Measurements from ENCODE around the gene RAB37. TPM values are rescaled to one million over a fixed set of nuclear protein-coding genes. Genes with fewer than 3 reads are reported as not detected.
A peak's percentile ranks its signal among the peaks of the same experiment; 100 is the strongest.

RAB37 gene
- total RNA-seq, 1 experiment from 2014 or later: 1.5 TPM

- no peak for ATAC-seq
- POLR2A ChIA-PET: no interaction called here
- in situ Hi-C loops (cut with HindIII; ENCODE audit: low pct_unique_long_range_greater_than_20kb, low sequenced_read_pairs): no loop called here
These were observed 15.9 kb downstream of the RAB37 start for GRCh38 chr17:74752822-74753401.

GRCh38 chr17:74754832-74755231 is 17.8 kb downstream of the RAB37 start:
- H3K27ac ChIP-seq (ENCODE audit: low read length): no peak overlapping the region
- CTCF ChIA-PET: no interaction called here
- no peaks in the 10 kb centered on the region for H3K9me3 ChIP-seq (ENCODE audit: control insufficient read depth, insufficient read depth, low read depth, low read length)
- no peak for TF ChIP-seq TCF7L2 (IDR thresholded peaks at IDR 0.05; ENCODE audit: low read depth, low read length)
- no peak for TF ChIP-seq SIN3A (IDR thresholded peaks at IDR 0.05; ENCODE audit: borderline replicate concordance, insufficient read depth, low read depth, low read length)
- no peak for TF ChIP-seq POLR2AphosphoS5 (IDR thresholded peaks at IDR 0.05; ENCODE audit: low read depth, low read length)
- TF ChIP-seq, protein P1, sequence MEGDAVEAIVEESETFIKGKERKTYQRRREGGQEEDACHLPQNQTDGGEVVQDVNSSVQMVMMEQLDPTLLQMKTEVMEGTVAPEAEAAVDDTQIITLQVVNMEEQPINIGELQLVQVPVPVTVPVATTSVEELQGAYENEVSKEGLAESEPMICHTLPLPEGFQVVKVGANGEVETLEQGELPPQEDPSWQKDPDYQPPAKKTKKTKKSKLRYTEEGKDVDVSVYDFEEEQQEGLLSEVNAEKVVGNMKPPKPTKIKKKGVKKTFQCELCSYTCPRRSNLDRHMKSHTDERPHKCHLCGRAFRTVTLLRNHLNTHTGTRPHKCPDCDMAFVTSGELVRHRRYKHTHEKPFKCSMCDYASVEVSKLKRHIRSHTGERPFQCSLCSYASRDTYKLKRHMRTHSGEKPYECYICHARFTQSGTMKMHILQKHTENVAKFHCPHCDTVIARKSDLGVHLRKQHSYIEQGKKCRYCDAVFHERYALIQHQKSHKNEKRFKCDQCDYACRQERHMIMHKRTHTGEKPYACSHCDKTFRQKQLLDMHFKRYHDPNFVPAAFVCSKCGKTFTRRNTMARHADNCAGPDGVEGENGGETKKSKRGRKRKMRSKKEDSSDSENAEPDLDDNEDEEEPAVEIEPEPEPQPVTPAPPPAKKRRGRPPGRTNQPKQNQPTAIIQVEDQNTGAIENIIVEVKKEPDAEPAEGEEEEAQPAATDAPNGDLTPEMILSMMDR (IDR thresholded peaks at IDR 0.05): no peak
- TF ChIP-seq, protein P2, sequence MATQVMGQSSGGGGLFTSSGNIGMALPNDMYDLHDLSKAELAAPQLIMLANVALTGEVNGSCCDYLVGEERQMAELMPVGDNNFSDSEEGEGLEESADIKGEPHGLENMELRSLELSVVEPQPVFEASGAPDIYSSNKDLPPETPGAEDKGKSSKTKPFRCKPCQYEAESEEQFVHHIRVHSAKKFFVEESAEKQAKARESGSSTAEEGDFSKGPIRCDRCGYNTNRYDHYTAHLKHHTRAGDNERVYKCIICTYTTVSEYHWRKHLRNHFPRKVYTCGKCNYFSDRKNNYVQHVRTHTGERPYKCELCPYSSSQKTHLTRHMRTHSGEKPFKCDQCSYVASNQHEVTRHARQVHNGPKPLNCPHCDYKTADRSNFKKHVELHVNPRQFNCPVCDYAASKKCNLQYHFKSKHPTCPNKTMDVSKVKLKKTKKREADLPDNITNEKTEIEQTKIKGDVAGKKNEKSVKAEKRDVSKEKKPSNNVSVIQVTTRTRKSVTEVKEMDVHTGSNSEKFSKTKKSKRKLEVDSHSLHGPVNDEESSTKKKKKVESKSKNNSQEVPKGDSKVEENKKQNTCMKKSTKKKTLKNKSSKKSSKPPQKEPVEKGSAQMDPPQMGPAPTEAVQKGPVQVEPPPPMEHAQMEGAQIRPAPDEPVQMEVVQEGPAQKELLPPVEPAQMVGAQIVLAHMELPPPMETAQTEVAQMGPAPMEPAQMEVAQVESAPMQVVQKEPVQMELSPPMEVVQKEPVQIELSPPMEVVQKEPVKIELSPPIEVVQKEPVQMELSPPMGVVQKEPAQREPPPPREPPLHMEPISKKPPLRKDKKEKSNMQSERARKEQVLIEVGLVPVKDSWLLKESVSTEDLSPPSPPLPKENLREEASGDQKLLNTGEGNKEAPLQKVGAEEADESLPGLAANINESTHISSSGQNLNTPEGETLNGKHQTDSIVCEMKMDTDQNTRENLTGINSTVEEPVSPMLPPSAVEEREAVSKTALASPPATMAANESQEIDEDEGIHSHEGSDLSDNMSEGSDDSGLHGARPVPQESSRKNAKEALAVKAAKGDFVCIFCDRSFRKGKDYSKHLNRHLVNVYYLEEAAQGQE (IDR thresholded peaks at IDR 0.05; ENCODE audit: insufficient read depth in 1 of 2, low read depth in 2 of 2, low read length in 1 of 2): no peak
- peaks cover 46% of the 10 kb centered on the region for H3K4me1 ChIP-seq (ENCODE audit: control insufficient read depth, insufficient read depth, low read length)
- no TSS peak for BruUV-seq (replicated peaks)
- intact Hi-C loops (cut with micrococcal nuclease; ENCODE audit: unreplicated experiment): no loop called here
- no peak for ATAC-seq
- no peak overlapping the region for H3K4me3 ChIP-seq (ENCODE audit: low read depth in 2 of 2, low read length in 2 of 2)
- no peak for DNase-seq (ENCODE audit: low read depth, low spot score)
- in situ Hi-C loops (cut with HindIII; ENCODE audit: low pct_unique_long_range_greater_than_20kb, low sequenced_read_pairs): no loop called here
- POLR2A ChIA-PET: no interaction called here
- no peaks in the 10 kb centered on the region for H3K36me3 ChIP-seq (ENCODE audit: control insufficient read depth, insufficient read depth, low read length)
- H3K27me3 ChIP-seq (ENCODE audit: control insufficient read depth, insufficient read depth, low read length): no peaks in the 10 kb centered on the region

More at GRCh38 chr17:74752822-74753401, 15.9 kb downstream of the RAB37 start:
- Histone ChIP-seq H3K36me3 (ENCODE audit: control insufficient read depth, insufficient read depth, low read length) (peaks cover 2% of the 10 kb centered on the region; the same call in 1 of the 2 replicates), H3K4me3 (ENCODE audit: low read depth in 2 of 2, low read length in 2 of 2) (no peak overlapping the region), H3K9me3 (ENCODE audit: control insufficient read depth, insufficient read depth, low read depth, low read length) (no peaks in the 10 kb centered on the region), H3K27ac (ENCODE audit: low read length) (peak overlapping the region; percentile 30; the same call in 1 of the 2 replicates), H3K4me1 (ENCODE audit: control insufficient read depth, insufficient read depth, low read length) (peaks cover 28% of the 10 kb centered on the region), H3K27me3 (ENCODE audit: control insufficient read depth, insufficient read depth, low read length) (no peaks in the 10 kb centered on the region)
- BruUV-seq (replicated peaks): no TSS peak
- CTCF ChIA-PET: interaction anchor here (0.6 to 0.9 kb wide), 2 partner anchors 7 to 205 kb away, joined by 5 read pairs; no protein-coding TSS in a partner anchor
- TF ChIP-seq, protein P1 (IDR thresholded peaks at IDR 0.05): no peak
- no peak for TF ChIP-seq POLR2AphosphoS5 (IDR thresholded peaks at IDR 0.05; ENCODE audit: low read depth, low read length)
- TF ChIP-seq SIN3A (IDR thresholded peaks at IDR 0.05; ENCODE audit: borderline replicate concordance, insufficient read depth, low read depth, low read length): no peak
- TF ChIP-seq, protein P2 (IDR thresholded peaks at IDR 0.05; ENCODE audit: insufficient read depth in 1 of 2, low read depth in 2 of 2, low read length in 1 of 2): no peak
- TF ChIP-seq TCF7L2 (IDR thresholded peaks at IDR 0.05; ENCODE audit: low read depth, low read length): no peak
- DNase-seq (ENCODE audit: low read depth, low spot score): no peak
- intact Hi-C loops (cut with micrococcal nuclease; ENCODE audit: unreplicated experiment): no loop called here
